HuH-7 (cell line): Measurements from ENCODE around the gene KLHDC7A.

Experiments
- DNase-seq: peaks from one replicate; pipeline ENCODE4 v3.0.0; 2011; ENCODE audit warnings: low spot score

KLHDC7A gene

GRCh38 chr1:18508084-18508483 lies 27.4 kb downstream of the KLHDC7A start:
- DNase-seq: no peak

DNA sequence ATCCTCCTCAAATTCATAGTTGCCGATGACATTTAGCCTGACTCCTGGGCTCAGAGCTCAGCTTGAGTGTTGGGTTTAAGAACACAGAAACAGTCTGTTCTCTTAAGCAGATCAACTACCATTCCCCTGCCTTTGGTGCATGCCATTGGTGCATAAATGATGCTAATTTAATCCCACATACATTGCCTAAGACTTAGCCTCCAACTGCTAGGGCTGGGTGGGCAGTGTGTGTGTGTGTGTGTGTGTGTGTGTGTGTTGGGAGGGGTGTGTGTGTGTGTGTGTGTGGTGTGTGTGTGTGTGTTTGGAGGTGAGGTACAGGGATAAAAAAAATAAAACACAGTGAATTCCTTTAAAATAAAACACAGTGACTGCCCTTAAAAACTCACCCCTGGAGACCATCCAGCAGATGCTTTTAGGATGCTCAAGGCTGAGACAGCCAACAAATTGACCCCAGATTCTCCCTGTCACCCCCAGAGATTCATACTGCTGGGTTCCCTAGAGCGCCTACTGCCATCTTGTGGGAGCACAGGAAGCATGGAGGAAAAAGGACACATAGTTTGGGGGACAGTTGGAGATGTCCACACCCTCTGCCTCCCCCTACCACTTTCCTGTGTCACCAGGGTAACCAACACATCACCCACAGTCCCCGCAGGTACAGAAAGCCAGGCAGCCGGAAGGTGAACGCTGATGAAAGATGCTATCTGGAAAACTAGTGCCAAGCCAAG lies 30.6 kb downstream of the KLHDC7A start:
- DNase-seq: no peak

GRCh38 chr1:18511874-18512150 lies 31.1 kb downstream of the KLHDC7A start:
- DNase-seq: no peak

DNA sequence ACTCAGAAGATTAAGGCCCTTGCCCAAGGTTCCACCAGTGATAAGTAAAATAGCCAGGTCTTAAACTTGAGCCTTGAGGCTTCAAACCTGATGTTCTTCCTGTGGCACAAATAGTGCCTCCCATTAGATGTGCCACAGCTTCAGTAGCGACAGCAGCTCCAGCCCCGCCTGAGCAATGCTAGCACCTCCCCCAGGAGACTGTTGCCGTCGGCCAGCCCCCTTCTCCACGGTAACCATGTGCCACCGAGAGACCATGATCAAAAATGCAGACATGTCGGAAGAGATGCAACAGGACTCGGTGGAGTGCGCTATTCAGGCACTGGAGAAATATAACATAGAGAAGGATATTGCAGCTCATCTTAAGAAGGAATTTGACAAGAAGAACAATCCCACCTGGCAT lies 32.2 kb downstream of the KLHDC7A start:
- DNase-seq: no peak

DNA sequence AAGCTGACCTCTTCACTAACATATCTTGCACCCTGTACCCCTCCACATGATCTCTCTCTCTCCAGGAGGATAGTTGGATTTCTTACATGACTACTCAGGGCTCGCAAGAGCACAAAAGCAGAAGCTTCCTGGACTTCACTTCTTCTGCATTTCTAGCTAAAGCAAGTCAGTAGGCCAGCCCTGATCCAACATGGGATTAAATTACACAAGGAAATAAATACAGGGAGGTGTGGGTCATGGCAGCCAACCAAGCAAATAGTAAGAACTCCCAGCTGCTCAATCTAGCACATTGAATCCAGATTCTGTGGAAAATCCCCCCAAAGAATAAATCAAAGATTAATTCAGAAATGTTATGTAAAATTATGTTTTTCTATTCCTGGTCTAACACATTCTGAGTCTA lies 33.3 kb downstream of the KLHDC7A start:
- DNase-seq: no peak

GRCh38 chr1:18515120-18515667 lies 34.5 kb downstream of the KLHDC7A start:
- DNase-seq: no peak

- DNase-seq: no peak
Observed at GRCh38 chr1:18516473-18516872, 35.7 kb downstream of the KLHDC7A start.

DNA sequence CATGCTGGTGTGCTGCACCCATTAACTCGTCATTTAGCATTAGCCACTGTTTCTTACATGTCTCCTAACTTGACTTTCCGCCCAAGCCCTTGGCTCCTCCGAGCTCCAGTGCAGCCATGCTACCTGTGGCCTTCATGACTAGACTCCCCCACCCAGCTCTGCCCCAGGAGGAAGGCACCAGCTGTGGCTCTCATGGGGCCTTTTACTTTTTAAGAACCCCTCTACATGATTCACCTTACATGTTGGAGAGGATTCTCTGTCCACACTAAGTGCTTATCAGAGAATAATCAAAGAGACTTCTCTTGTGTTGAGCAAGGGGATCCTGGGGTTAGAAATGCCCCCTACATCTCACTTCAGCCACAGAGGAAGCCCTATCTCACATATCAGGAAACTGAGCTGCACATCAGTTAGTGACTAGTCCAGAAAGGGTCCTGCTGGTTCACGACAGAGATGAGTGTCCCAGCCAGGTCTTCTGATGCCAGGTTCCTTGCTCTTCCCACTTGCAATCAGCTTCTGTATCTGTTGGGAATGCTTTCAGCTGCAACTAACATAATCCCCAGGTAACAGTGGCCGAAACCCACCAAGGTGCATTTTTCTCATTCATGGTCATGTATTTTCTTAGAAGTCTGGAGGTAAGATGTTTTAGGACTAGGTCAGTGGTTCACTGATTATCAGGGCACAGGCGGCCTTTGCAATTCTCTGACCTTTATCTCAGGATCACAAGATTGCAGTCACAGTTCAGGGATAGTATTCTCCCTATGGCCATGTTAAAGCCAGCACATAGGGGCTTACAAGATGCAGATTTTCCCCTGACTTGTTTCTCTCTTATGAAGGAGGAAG lies 45.9 kb downstream of the KLHDC7A start:
- no peak for DNase-seq

- no peak for DNase-seq
Observed at GRCh38 chr1:18527514-18527913, 46.8 kb downstream of the KLHDC7A start.

GRCh38 chr1:18527921-18528320 lies 47.2 kb downstream of the KLHDC7A start:
- DNase-seq: no peak

DNA sequence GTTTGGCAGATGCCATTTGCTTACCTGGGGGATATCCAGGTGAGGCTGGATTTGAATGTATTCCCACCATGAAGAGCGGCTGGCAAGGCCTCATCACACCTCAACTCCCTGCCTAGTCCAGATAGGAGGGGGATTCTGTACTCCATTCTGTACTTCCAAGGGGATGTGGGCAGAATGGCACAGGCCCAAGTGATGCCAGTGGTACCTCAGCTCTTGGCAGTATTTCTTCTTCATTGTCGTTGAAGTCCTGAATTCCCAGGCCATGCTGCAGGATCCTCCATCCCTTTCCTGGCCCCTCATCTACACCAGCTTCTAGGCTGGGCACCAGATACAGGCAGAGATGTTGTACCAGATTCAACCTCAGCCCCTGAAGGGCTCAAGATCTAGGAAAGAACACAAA lies 47.9 kb downstream of the KLHDC7A start:
- no peak for DNase-seq

DNA sequence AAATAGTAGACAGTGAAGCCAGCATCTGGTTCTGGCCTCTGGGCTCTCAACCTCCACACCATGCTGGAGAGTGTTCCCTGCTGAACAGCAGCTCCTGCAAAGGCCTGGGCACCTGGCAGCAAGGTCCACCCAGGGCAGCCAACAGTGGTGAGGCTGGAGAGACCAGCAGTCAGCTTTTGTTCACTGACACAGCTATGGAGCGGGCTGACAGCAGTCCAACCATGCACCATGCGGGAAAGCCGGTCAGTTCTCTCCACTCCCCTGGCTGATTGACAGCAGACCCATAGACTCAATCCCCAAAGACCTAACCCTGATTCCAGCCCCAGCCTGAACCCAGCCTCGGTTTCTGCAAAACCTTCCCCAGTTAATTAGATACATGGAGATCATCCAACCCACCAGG lies 49.0 kb downstream of the KLHDC7A start:
- DNase-seq: no peak

GRCh38 chr1:18530587-18531502 lies 50.1 kb downstream of the KLHDC7A start:
- DNase-seq: no peak

GRCh38 chr1:18531503-18531845 lies 50.7 kb downstream of the KLHDC7A start:
- DNase-seq: no peak

DNA sequence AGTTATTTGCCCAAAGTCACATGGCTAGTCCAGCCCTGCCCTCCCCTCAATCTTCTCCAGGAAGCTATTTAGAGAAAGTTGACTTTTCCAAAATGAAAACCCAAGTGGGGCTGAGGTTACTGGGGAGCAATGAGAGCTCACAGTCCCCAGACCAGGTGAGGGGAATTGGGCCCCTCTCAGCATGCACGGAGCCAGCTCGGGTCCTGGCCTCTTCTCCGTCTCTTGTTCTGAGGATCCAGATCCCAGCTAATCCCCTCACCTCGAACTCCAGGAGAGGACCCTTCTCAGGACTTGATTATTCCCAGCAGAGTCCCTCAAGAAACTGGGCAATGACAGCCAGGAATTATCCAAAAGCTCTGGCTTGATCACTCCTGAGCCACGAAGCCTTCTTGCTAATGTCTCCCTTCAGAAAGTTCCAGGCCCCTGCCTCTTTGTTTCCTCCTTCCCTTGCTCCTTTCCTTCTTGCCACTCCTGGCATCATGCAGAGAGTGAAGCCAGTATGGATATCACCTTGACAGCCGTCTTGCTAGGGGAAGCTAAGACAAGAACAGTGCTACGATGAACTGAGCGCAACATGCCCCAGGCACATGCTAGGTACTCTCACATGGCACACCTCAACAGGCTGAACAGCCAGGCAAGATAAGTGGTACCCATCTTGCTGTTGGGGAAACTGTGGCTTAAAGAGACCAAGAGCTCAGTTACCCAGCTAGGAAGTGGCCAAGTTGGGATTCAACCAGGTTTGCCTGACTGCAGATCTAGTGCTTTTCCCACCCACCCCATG lies 51.9 kb downstream of the KLHDC7A start:
- no peak for DNase-seq

GRCh38 chr1:18533259-18533658 lies 52.5 kb downstream of the KLHDC7A start:
- no peak for DNase-seq

GRCh38 chr1:18534810-18535205 lies 54.1 kb downstream of the KLHDC7A start:
- no peak for DNase-seq
